ENCODE measurements around the gene CELF5.

DNA sequence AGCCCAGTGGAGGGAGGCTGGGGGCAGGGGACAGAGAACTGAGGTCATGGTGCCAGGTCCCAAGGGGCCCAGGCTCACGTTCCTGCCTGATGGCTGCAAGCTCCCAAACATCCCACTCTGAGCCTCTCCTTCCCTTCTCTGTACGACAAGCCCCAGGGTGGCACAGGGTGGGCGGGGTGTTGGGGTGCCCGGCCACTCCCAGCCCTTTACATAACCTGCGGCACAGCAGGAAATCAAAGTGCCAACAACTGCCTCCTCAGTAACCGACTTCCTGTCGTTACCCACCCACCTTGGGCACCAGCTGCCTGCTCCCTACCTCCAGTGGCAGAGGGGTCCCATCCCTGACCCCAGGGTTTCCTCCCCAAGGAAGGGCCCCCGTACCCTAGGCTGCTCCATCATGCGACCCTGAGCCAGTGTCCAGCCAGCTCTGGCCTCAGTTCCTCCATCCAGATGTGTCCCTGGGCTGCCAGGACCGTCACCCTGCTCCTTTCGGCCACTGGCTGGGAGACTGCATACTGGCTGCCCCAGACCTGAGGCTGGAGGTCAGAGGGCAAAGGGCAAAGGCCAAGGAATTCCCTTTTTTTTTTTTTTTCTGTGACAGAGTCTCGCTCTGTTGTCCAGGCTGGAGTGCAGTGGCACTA lies 114.2 kb downstream of the CELF5 start:
- TF ChIP-seq CTCF (IDR thresholded peaks at IDR 0.05) (no peak), EZH2 (IDR thresholded peaks at IDR 0.05; ENCODE audit: borderline replicate concordance, insufficient read depth, low read depth, low read length, poor library complexity, severe bottlenecking) (no peak)

Data from B cell (primary cell).